Stimulated activated CD8-positive, alpha-beta memory T cell treated with anti-CD3 and anti-CD28 coated beads, Interleukin-12 subunit alpha, Interleukin-12 subunit beta, amount 100 ng/mL, for 24 hours (primary cell): ENCODE results near the gene TRIM33.
"Not testable (repeated sequence)": the region's sequence is repeated elsewhere in the genome, so short reads cannot be mapped to it uniquely, and the experiment has no call there.

Experiments
- DNase-seq: peaks from one replicate; pipeline ENCODE4 v3.0.0-alpha.2; 2020; ENCODE audit errors: extremely low read depth

The TRIM33 gene

DNA sequence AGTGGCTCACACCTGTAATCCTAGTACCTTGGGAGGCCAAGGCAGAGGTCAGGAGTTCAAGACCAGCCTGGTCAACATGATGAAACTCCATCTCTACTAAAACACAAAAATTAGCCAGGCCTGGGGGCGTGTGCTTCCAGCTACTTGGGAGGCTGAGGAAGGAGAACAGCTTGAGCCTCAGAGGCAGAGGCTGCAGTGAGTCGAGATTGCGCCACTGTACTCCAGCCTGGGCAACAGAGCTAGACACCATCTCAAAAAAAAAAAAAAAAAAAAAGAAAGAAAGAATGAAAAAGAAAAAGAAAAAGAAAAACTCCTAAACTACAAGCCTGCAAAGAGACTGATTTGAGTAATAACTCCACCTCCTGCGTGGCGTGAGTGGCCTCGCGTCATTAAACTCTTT lies 92.1 kb downstream of the TRIM33 start:
- not testable (repeated sequence) for DNase-seq

GRCh38 chr1:114397601-114398000 lies 113.4 kb downstream of the TRIM33 start:
- no peak for DNase-seq

DNA sequence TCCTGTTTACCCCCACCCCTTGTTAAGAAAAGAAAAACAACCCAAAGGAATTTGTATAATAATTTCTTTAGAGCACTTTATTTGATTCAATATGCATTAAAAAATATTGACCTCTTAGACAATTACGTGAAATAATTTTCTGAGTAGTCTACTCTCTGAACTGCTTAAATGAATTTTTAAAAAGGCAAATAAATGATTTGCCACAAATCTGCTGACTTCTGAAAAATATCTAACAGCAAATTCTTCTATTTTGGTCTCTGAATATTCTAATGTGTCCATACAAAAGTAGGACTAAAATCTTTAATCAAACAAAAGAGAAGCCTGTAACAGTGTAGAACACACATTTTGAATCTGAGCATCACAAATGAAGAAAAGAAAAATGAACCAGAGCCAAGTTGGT lies 115.1 kb downstream of the TRIM33 start:
- DNase-seq = no peak

DNA sequence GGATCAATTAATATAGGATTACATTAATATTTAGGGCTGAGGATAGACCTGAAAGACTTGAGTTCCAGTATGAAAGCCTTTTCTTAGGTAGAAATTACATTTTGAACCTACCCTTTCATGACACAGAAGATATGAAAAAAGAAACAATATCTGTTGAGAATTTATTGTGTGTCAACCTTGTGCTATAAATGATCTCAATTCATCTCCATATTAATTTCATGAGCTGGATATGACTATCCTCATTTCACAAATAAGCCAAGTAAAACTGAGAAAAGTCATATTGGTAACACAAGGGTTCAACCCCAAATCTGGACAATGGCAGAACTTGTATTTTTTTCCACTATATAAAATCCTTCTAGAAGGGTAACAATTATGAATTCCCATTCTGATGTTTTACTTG lies 120.0 kb downstream of the TRIM33 start:
- DNase-seq = no peak

DNA sequence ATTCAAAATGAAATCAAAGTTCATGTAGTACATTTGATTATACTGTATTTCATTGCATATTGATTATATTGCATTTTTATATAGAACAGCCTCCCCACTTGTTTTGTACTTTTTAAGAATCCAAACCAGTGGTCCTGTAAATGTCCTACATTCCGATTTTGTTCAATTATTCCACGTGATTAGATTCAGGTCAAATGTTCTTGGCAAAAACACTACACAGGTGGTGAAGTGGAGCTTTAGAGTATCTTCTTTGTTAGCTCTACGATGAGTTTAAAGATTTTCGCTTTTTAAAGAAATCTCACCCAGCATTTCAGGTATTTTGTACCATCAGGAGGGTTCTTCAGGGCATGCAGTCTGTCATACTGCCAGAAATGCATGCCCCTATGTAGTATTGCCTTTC lies 120.6 kb downstream of the TRIM33 start:
- DNase-seq = no peak

DNA sequence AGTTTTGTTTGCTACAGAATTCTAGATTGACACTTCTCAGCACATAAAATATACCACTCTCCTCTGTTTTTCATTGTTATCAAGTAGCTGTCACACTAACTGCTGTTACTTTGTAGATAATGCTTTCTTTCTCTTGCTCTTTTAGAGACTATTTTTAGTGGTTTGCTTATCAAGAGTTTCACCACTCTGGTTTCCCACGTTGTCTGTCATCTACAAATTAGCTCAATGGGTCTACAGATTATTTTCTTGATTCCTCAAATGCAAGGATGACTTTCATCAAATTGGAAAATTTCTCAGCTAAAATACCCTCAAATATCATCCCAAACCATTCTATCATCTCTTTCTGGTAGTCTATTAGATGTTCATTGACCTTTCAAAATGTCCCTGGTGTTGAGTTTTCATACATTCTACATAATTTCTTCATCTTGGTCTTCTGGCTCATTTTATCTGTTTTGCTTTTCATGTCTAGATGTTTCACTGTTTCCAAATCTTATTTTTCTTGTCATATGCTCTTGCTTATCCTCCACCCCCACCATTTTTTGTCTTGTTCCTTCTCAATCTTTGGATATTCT lies 122.5 kb downstream of the TRIM33 start:
- DNase-seq = no peak

DNA sequence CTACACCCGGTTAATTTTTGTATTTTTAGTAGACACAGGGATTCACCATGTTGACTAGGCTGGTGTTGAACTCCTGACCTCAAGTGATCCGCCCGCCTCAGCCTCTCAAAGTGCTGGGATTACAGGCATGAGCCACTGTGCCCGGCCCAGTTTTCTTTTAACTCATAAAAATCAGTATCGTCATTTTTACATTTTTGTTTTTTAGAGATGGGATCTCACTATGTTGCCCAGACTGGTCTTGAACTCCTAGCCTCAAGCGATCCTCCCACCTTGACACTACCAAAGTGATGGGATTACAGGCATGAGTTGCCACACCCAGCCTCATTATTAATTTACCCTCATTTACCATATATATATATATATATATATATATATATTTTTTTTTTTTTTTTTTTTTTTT lies 123.4 kb downstream of the TRIM33 start:
- DNase-seq = not testable (repeated sequence)

GRCh38 chr1:114387010-114387360 lies 124.0 kb downstream of the TRIM33 start:
- DNase-seq = no peak

DNA sequence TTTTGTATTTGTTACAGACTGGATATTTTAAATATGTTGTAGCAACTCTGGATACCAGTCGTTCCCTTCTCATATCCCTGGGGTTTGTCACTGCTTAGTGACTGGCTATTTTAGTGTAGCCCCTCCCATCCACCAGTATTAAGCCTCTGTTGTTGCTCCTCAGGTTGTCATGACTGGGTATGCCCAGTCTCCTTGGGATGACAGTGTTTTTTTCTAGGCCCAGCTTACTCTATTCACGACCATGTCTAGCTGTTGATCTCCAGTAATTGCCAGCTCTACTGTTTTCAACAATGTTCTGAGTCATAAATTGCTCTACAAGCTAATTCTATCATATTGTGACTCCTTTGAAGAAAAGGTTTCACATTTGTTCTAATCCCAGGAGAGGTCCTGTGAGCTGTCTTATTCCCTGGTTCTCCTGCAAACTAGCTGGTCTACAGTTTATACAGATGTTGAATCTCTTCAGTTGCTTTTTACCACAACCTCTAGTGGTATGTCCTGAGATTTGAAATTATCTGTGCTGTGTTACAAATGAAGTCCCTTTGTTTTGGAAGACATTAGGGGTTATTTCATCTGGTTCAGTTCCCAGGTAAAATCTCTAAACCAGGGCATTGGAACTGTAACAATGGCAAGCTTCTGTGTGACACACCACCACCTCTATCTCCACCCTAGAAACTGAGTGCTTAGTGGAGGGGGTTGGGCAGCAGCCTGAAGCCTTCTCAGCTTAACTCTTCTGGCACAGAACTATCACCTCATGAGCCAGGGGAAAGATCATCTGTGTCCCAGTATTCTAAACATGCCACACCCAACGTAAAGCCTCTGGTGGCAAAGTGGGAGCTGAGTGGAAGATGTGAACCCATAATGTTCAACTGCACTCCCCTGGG lies 124.6 kb downstream of the TRIM33 start:
- DNase-seq = no peak

- no peak for DNase-seq
Observed at GRCh38 chr1:114384922-114385321, 126.1 kb downstream of the TRIM33 start.

- DNase-seq = no peak
Observed at GRCh38 chr1:114379987-114380386, 131.0 kb downstream of the TRIM33 start.

- DNase-seq = no peak
Observed at GRCh38 chr1:114379358-114379757, 131.6 kb downstream of the TRIM33 start.

GRCh38 chr1:114377356-114377755 lies 133.6 kb downstream of the TRIM33 start:
- DNase-seq = no peak

DNA sequence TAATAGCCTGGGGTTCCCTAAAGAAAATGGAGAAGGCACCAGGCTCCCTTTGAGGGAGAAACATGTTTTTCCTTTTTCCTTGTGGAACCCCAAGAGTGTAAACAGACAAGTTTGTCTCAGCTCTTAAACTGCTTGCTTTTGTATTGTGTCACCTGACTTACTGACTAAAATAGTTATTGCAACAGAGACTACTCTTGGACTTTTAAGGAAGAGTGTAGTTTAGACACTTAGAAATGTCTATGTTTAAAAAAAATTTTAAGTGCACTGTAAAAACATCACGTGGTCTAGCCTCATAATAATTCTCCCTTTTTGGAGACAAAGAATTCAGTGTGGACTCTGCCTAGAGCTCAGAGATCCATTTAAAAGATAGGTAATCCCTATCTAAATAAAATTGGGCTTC lies 141.1 kb downstream of the TRIM33 start:
- DNase-seq = no peak

DNA sequence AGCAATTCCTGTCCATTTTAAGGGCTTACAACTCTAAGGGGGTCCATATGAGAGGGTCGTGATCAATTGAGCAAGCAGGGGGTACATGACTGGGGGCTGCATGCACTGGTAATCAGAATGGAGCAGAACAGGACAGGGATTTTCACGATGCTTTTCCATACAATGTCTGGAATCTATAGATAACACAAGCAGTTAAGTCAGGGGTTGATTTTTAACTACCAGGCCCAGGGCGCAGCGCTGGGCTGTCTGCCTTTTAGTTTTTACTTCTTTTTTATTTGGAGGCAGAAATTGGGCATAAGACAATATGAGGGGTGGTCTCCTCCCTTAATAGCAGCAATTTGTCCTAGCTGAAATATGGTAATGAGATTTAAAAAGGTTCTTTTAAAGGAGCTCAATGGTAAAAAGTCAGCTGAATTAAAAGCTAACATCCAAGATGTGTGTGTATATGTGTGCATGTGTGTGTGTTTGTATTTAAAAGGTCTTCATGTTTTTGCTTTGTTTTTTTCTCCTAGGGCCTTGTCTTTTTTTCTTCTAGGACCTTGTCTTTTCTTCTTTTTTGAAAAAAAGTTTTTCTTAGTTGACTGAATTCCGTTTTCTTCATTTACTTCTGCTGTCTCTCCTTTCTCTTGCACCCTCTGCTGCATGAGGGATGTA lies 141.6 kb downstream of the TRIM33 start:
- DNase-seq = not testable (repeated sequence)

GRCh38 chr1:114368560-114369255 lies 142.3 kb downstream of the TRIM33 start:
- no peak for DNase-seq

GRCh38 chr1:114367810-114368209 lies 143.2 kb downstream of the TRIM33 start:
- DNase-seq = no peak

DNA sequence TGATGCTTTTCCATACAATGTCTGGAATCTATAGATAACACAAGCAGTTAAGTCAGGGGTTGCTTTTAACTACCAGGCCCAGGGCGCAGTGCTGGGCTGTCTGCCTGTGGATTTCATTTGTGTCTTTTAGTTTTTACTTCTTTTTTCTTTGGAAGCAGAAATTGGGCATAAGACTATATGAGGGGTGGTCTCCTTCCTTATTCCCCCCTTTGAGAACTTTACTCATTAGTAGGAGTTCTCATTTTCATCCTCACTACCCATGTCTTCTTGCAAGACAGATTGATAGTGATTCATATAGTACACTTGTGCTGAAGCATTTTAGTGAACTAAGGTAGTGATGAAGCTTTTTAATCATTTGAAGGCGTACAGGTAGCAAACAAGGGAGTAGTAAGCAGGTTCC lies 147.8 kb downstream of the TRIM33 start:
- DNase-seq = not testable (repeated sequence)

DNA sequence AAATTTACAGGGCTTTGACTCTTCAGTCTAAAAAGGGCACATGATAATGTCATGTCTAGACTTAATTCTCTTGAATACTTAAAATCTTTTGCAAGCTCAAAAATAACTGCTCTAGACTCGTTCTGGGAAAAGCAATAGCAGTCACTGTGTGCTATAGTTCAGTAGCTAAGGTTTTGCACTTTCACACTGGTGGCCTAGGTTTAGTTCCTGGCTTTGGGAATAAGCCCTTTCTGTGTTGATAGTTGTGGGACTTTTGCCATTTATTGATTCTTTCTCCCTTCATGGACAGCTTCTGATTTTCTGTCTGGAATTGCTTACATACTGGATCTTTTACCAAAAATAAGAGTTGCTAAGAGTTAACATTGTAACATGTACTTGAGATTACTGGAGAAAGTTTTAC lies 151.2 kb downstream of the TRIM33 start:
- DNase-seq = no peak

DNA sequence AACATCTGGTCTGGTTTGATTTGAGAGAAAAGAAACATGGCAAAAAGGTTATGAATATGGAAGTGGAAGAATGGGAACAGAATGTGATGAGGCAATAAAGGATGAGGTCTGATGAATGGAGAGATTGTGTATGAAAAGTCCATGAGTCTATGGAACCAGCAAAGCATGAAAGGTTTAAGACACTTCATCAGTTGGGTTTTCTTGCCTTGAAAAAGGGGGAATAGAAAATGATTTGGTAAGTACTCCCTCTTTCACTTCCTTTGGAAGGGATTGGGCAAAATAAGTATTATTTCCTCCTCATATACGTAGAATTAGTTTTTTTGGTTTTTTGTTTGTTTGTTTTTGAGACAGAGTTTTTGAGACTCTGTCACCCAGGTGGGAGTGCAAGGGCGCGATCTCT lies 155.8 kb downstream of the TRIM33 start:
- DNase-seq = no peak

- DNase-seq = no peak
Observed at GRCh38 chr1:114353262-114353661, 157.7 kb downstream of the TRIM33 start.

GRCh38 chr1:114352797-114353196 lies 158.2 kb downstream of the TRIM33 start:
- DNase-seq = no peak
